Mesothelial cell of epicardium (in vitro differentiated cells): ENCODE results near the gene RGS10. TPM values are rescaled to one million over a fixed set of nuclear protein-coding genes. Genes with fewer than 3 reads are reported as not detected.

ENCODE experiments used
- DNase-seq, 2 experiments: peaks; one replicate each; pipeline ENCODE4 v3.0.0; 2021; ENCODE audit warnings: low spot score in 2 of 2; ENCODE audit not compliant: unreplicated experiment in 2 of 2
- H3K27ac Mint-ChIP-seq: 2 replicates; pipeline ENCODE4 v1.8.0; 2021; ENCODE audit warnings: mixed read lengths
- H3K27me3 Mint-ChIP-seq: 2 replicates; pipeline ENCODE4 v1.8.0; 2021; ENCODE audit warnings: low read depth, mixed read lengths
- H3K36me3 Mint-ChIP-seq: 2 replicates; pipeline ENCODE4 v1.8.0; 2021; ENCODE audit warnings: mixed read lengths
- H3K4me1 Mint-ChIP-seq: 2 replicates; pipeline ENCODE4 v1.8.0; 2021; ENCODE audit warnings: mixed read lengths
- H3K4me3 Mint-ChIP-seq: 2 replicates; pipeline ENCODE4 v1.8.0; 2021; ENCODE audit warnings: mild to moderate bottlenecking, moderate library complexity, mixed read lengths
- H3K9me3 Mint-ChIP-seq: 2 replicates; pipeline ENCODE4 v1.8.0; 2021; ENCODE audit warnings: mixed read lengths
- total RNA-seq: library from RNA; stranded (reverse); gene quantifications from 3 replicates; pipeline ENCODE4 v1.2.1, GENCODE V29; 2021
- TF ChIP-seq, protein P1 (sequence below): fragments of 200-600 bp; sonication (generic); IDR thresholded peaks from one replicate; pipeline ENCODE4 v1.5.0; 2021; ENCODE audit warnings: antibody characterized with exemption; ENCODE audit not compliant: unreplicated experiment

Gene RGS10
- total RNA-seq, 1 donor from 2014 or later, result 17.4 TPM

DNA sequence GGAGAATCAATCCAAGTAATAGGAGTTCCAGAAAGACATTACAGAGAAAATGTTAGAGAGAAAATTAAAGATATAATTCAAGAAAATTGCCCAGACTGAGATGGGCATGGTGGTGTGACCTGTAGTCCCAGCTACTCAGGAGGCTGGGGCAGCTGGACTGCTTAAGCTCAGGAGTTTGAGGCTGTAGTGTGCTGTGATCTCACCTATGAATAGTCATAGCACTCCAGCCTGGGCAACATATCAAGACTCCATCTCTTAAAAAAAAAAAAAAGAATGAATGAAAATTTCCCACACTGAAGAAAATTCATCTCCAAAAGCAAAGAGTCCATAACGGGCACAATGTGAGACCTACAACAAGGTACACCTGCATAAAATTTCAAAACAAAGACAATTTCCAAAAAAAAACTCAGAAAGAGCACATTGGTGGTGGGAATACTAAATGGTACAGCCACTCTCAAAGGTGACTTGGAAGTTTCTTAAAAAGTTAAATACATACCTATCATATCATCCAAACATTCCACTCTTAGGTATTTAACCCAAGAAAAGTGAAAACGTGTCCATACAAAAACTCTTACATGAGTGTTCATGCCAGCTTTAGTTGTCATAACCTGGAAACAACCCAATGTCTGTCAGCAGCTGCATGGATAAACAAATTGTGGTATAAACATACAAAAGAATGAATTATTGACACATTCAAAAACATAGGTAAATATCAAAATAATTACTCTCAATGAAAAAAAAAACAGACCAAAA is 6.9 kb upstream of the RGS10 start:
- TF ChIP-seq, protein P1, sequence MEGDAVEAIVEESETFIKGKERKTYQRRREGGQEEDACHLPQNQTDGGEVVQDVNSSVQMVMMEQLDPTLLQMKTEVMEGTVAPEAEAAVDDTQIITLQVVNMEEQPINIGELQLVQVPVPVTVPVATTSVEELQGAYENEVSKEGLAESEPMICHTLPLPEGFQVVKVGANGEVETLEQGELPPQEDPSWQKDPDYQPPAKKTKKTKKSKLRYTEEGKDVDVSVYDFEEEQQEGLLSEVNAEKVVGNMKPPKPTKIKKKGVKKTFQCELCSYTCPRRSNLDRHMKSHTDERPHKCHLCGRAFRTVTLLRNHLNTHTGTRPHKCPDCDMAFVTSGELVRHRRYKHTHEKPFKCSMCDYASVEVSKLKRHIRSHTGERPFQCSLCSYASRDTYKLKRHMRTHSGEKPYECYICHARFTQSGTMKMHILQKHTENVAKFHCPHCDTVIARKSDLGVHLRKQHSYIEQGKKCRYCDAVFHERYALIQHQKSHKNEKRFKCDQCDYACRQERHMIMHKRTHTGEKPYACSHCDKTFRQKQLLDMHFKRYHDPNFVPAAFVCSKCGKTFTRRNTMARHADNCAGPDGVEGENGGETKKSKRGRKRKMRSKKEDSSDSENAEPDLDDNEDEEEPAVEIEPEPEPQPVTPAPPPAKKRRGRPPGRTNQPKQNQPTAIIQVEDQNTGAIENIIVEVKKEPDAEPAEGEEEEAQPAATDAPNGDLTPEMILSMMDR, result no peak
- H3K36me3 Mint-ChIP-seq, result no peaks in the 10 kb centered on the region
- H3K4me3 Mint-ChIP-seq, result no peak overlapping the region
- no peak overlapping the region for H3K27ac Mint-ChIP-seq
- peaks cover 6% of the 10 kb centered on the region for H3K9me3 Mint-ChIP-seq
- H3K4me1 Mint-ChIP-seq, result peaks cover 15% of the 10 kb centered on the region
- no peak for DNase-seq
- peaks cover 10% of the 10 kb centered on the region for H3K27me3 Mint-ChIP-seq

- H3K9me3 Mint-ChIP-seq, result peaks cover 6% of the 10 kb centered on the region
- H3K27me3 Mint-ChIP-seq, result peaks cover 32% of the 10 kb centered on the region
- TF ChIP-seq, protein P1, result no peak
- no peak overlapping the region for H3K4me3 Mint-ChIP-seq
- DNase-seq, result peak; percentile 37 to 51
- peak overlapping the region; percentile 53 for H3K27ac Mint-ChIP-seq
- H3K4me1 Mint-ChIP-seq, result peaks cover 27% of the 10 kb centered on the region
- no peaks in the 10 kb centered on the region for H3K36me3 Mint-ChIP-seq
Measured at GRCh38 chr10:119546009-119546408, 3.5 kb upstream of the RGS10 start.

- H3K4me1 Mint-ChIP-seq, result peaks cover 27% of the 10 kb centered on the region
- DNase-seq, result no peak
- H3K9me3 Mint-ChIP-seq, result peaks cover 6% of the 10 kb centered on the region
- H3K4me3 Mint-ChIP-seq, result no peak overlapping the region
- TF ChIP-seq, protein P1, result no peak
- H3K27me3 Mint-ChIP-seq, result peaks cover 39% of the 10 kb centered on the region
- H3K27ac Mint-ChIP-seq, result peak overlapping the region; percentile 45
- no peaks in the 10 kb centered on the region for H3K36me3 Mint-ChIP-seq
Measured at GRCh38 chr10:119545310-119545709, 2.8 kb upstream of the RGS10 start.

DNA sequence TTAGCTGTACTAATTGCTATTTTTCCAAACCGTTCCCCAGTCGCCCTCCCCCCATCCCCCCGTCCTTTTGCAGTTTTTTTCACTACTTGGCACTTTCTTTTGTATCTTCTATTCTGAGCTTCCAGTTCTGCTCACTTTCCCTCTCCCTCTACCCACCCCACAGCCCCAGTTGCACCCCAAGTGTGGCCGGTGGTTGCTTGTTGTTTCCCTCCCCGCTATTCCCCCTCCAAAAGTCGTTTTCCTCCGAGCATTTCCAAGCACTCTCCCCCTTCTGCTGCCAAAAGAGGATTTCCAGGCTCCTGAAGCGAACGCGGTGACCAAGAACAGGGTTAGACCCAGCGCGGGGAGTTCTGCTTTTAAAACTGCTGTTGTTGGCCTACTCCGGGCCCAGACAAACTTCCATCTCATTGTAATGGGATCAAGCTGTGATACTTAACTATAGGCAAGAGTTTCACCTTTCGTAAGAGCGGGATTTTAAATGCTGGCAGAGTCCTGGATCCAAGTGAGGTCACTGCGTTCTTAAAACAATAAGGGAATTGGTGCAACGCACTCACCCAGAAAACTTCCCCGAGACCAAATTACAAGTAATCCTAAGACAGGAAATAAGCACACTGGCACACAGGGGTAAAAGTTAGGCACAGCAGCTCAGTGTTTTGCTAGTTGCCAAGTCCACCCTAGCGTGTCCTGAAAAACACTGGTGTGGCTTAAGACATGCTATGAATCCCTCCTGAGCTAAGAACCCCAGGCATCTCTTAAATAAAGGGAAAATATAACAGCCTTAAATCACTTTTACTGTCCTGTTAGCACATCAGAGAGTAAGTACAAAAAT is 1.5 kb upstream of the RGS10 start:
- H3K27me3 Mint-ChIP-seq, result peaks cover 46% of the 10 kb centered on the region
- peak overlapping the region; percentile 50 for H3K27ac Mint-ChIP-seq

GRCh38 chr10:119542988-119543813 is 682 bp upstream of the RGS10 start:
- DNase-seq, result peak in 1 of 2 experiments; percentile 62
- H3K4me1 Mint-ChIP-seq, result peaks cover 37% of the 10 kb centered on the region
- peaks cover 42% of the 10 kb centered on the region for H3K27me3 Mint-ChIP-seq
- TF ChIP-seq, protein P1, result no peak
- H3K9me3 Mint-ChIP-seq, result no peaks in the 10 kb centered on the region
- no peaks in the 10 kb centered on the region for H3K36me3 Mint-ChIP-seq
- peak overlapping the region; percentile 81 for H3K4me3 Mint-ChIP-seq
- peak overlapping the region; percentile 50 for H3K27ac Mint-ChIP-seq

More for the DNA sequence above, 1.5 kb upstream of the RGS10 start:
- Mint-ChIP-seq H3K9me3 (peaks cover 4% of the 10 kb centered on the region), H3K4me1 (peaks cover 29% of the 10 kb centered on the region), H3K4me3 (peak overlapping the region; percentile 81), H3K36me3 (no peaks in the 10 kb centered on the region)
- DNase-seq, result no peak
- TF ChIP-seq, protein P1, result no peak
